ENCODE results near the gene ANO5.
A peak's percentile ranks its signal among the peaks of the same experiment; 100 is the strongest.

The ANO5 gene

GRCh38 chr11:22192642-22193347, at the start of gene ANO5:
Gene ANO5 (plus strand): TSS chr11:22193085. CDS start chr11:22193493, 408 bp downstream.
- peak; percentile 82 to 87 (median 86) for DNase-seq

- DNase-seq, result no peak
Measured at GRCh38 chr11:22151649-22152197, 41.2 kb upstream of the ANO5 start.

- no peak for DNase-seq
Measured at GRCh38 chr11:22157531-22157930, 35.4 kb upstream of the ANO5 start.

GRCh38 chr11:22161489-22161888, 31.4 kb upstream of the ANO5 start:
- DNase-seq, result no peak

- DNase-seq, result no peak
Measured at GRCh38 chr11:22162756-22163155, 30.1 kb upstream of the ANO5 start.

GRCh38 chr11:22163394-22163797, 29.5 kb upstream of the ANO5 start:
- DNase-seq, result no peak

DNA sequence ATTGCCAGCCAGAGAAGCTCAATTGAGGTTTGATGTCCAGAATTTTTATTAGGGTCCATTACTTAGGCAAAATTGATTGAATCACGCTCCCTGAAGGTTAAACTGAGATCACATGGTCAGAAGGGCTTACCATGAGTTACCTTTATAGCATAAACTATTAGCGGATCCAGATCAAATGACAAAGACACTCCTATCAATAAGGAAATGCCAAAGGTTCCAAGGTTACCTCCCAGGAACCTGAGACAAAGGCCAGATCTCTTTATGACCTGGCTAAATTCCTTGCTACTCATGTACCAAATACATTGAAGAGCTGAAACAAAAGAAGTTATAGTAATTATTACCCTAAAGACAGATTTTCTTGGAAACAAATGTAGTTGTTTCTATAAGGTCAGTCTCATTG, 27.8 kb upstream of the ANO5 start:
- DNase-seq, result no peak

GRCh38 chr11:22165759-22166513, 26.9 kb upstream of the ANO5 start:
- no peak for DNase-seq

DNA sequence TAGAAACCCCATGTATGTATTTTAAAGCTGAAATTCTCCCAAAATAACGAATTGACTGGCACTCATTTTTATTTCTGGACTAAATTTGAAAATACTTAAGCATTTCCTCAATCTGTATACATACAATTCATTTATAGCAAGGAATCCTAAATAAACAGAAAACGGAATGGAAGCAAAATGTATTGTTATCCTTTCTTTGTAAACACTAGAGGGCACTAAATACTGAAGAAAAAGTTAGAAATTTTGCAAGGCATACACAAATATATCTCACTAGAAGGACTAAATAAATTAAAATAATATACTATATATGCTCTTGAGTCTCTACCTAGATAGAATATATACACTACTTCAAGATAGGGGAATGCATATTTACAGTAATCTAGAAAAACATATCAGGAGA, 23.1 kb upstream of the ANO5 start:
- peak in 2 of 3 experiments; percentile 27 to 35 for DNase-seq

- DNase-seq, result no peak
Measured at GRCh38 chr11:22173532-22173931, 19.4 kb upstream of the ANO5 start.

- peak in 1 of 3 experiments; percentile 14 for DNase-seq
Measured at GRCh38 chr11:22177186-22177585, 15.7 kb upstream of the ANO5 start.

DNA sequence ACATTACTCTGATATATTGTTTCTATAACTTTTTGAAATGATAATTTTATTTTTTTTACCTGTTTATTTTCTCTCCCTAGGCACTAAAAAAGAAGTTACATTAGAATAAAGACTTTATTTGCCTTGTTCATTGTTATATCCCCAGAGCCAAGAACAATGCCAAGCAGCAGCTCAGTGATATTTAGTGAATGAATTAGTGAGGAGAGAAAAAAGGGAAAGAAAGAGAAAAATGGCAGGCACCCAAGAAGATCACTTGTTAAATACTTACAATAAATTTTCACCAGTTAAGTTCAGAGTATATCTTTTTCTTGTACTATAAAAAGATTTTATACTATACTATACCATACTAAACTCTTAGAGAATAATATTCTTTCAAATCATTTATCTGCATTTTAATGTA, 13.3 kb upstream of the ANO5 start:
- DNase-seq, result no peak

GRCh38 chr11:22180131-22180530, 12.8 kb upstream of the ANO5 start:
- DNase-seq, result no peak

DNA sequence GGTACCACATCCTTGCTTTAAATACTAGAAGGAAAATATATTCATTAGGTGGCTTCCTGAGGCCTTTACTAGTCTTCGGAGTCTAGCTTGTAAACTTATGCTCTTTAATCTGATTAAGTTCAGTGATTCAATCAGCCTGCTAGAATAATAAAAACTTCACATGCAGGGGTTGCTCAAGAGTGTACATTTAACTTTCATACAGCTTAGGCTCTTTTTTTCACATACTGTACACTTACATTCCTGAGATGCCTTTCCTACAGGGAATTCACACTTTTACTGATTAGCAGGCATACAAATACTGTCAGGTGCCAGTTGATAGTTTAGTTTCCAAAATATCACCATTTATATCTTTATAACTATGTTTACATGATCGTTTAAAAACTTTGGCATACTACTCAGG, 3.2 kb upstream of the ANO5 start:
- no peak for DNase-seq

GRCh38 chr11:22190827-22191463, 1.9 kb upstream of the ANO5 start:
- DNase-seq, result no peak

GRCh38 chr11:22192289-22192641, 620 bp upstream of the ANO5 start:
- DNase-seq, result peak; percentile 36 to 64 (median 53)

DNA sequence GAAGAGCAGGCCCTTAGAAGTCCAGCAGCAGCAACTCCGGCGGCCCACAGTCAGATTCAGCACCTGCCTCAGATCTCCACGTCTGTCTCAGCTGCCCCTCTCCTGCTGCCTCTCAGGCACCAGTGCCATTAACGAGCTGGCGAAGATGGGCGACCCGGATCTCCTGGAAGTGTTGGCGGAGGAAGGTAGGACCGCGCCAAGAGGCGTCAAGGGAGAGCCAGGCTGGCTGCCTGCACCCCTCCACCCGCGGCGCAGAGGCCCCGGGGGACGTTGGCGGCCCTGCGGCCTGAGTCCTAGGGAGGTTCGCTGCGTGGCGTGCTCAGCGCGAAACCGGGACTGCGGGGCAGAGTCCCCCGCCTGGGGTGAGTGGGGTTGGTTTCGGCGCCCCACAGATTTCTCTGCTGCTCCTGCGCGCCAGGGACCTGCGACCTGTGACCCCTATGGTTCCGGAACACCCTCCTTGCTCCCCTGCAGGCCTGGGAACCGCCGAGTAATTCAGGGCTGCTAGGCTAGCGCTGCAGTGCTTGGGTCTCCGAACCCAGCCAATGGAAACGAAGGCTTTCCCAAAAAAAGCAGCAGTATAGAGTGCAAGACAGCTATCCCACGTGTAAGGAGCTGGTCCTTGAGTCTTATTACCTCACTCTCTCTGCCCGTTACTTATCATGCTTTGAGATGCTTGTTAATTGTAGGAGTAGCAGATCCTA, 615 bp downstream of the ANO5 start:
- DNase-seq, result peak; percentile 65 to 87 (median 84)

DNA sequence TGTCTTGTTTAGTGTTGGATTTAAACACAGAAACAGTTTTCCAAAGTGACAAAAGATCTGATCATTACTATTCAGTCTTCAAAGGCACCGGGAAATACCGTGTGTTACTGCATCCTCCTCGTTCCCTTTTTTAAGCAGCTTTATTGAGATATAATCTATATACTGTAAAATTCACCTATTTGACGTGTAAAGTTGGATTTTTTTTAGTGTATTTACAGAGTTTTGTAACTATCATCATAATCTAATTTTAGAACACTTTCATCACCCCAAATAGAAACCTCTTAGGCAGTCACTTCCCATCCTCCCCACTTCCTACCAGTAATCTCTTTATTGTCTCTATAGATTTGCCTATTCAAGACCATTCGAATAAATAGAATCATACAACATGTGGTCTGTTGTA, 1.4 kb downstream of the ANO5 start:
- peak in 1 of 3 experiments; percentile 63 for DNase-seq

GRCh38 chr11:22194907-22195306, 2.0 kb downstream of the ANO5 start:
- DNase-seq, result peak in 1 of 3 experiments; percentile 22

DNA sequence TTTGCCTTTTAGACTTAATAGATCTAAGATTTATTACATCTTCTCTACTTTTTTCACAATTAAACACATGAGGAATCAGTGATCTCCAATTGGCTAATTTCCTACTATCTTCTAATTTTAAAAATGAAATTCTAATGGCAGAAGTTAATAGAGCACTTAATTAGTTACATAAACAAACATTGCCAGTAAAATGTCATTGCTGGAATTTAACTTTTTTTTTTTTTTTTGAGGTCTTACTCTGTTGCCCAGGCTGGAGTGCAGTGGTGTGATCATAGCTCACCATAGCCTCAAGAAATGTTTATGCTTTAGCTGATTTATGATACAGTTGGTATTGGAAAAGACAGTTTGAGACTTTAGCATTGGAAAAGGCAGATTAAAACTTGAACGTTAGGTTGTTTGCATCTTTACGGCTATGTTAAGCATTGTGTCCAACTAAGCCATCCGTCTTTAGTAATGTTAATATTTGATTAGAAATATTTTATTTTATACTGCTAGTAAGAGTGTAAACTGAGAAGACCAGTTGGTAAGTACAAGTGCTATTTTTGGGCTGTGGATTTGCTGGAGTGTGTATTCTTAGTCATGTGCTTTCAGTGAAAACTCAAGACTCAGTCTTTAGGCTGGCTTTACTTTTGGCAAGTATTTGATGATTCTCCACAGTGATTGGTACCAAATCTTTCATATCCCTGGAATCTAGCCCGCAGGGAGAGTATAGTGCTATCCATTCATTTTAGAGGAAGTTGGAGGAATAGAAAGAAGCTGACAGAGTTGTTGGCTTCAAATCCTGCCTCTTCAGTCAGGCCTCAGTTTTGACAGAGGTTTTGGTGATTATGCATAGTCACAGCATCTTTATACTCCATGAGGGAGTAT, 4.5 kb downstream of the ANO5 start:
- DNase-seq, result peak in 1 of 3 experiments; percentile 42

- peak; percentile 20 to 80 (median 50) for DNase-seq
Measured at GRCh38 chr11:22199243-22199642, 6.4 kb downstream of the ANO5 start.

DNA sequence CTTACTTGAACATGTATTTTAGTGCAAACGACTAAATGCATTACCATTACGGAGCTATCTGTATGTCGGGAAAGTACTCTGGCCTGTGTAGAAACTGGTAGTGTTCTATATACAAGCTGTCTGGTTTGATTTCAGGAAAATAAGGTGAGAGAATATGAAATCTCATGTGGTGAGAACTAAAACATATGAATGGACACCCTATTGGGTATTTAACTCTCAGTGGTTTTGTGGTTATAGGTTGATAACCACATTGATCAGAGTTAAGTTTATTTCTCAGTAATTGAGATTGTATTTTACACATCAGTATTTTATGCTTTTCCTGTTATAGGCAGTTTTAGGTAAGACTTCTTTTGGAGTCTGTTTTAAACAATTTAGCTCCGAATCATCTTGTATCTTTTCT, 10.4 kb downstream of the ANO5 start:
- no peak for DNase-seq

All from NCI-H1417 (cell line).